Colonic mucosa (tissue), 4 donors: Measurements from ENCODE around the gene DEDD. TPM values are rescaled to one million over a fixed set of nuclear protein-coding genes. Genes with fewer than 3 reads are reported as not detected.

Experiments used
- DNase-seq: peaks from one replicate; pipeline ENCODE4 v3.0.0-alpha.2; 2020
- H3K27ac ChIP-seq: fragments of 200-600 bp; one replicate; pipeline ENCODE4 v1.8.0; 2021
- H3K27me3 ChIP-seq: fragments of 200-600 bp; one replicate; pipeline ENCODE4 v1.8.0; 2021
- H3K36me3 ChIP-seq: fragments of 200-600 bp; one replicate; pipeline ENCODE4 v1.8.0; 2021
- H3K4me1 ChIP-seq: fragments of 200-600 bp; one replicate; pipeline ENCODE4 v1.8.0; 2021; ENCODE audit warnings: mild to moderate bottlenecking
- H3K4me3 ChIP-seq: fragments of 200-600 bp; one replicate; pipeline ENCODE4 v1.8.0; 2021
- H3K9ac ChIP-seq, 2 donors: one replicate each; pipeline ENCODE4 v1.7.0; 2013; ENCODE audit warnings: control low read depth in 2 of 2, low read depth in 2 of 2, low read length in 2 of 2
- H3K9me3 ChIP-seq: fragments of 200-600 bp; one replicate; pipeline ENCODE4 v1.8.0; 2021
- CTCF ChIP-seq: fragments of 200-600 bp; IDR thresholded peaks from one replicate; pipeline ENCODE4 v1.8.0; 2022; ENCODE audit warnings: antibody characterized with exemption, mild to moderate bottlenecking
- intact Hi-C: fragments of 100-400 bp; cut with DNase I; formaldehyde crosslinking; loops from one replicate; pipeline ENCODE4 v1.14.1; 2022
- total RNA-seq, 2 donors: library from RNA; stranded (reverse); fragmentation: NEBNext Ultra II Directional in 1 of 2; extraction: Animal tissue kit (Norgen Biotek cat#: 25700) in 1 of 2; gene quantifications; one replicate each; pipeline ENCODE4 v1.2.1, GENCODE V29; 2021
- donor health status: healthy.
- donor health status: DM: no; HTN: no; CAD: no.
- donor health status: DM: no; HTN: no; CAD: no.

Gene DEDD
- total RNA-seq, 2 donors from 2014 or later = 33.8 to 34.3 TPM

GRCh38 chr1:161091093-161091492 lies 41.4 kb downstream of the DEDD start:
- Histone ChIP-seq H3K27ac (no peak overlapping the region), H3K4me1 (no peaks in the 10 kb centered on the region), H3K9me3 (no peaks in the 10 kb centered on the region), H3K4me3 (no peak overlapping the region), H3K9ac (no peak overlapping the region), H3K36me3 (no peaks in the 10 kb centered on the region), H3K27me3 (no peaks in the 10 kb centered on the region)
- intact Hi-C loops = no loop called here
- DNase-seq = no peak
- no peak for TF ChIP-seq CTCF

- no peaks in the 10 kb centered on the region for H3K36me3 ChIP-seq
- no peak for TF ChIP-seq CTCF
- H3K4me1 ChIP-seq = no peaks in the 10 kb centered on the region
- DNase-seq = no peak
- H3K4me3 ChIP-seq = no peak overlapping the region
- intact Hi-C loops = no loop called here
- H3K27ac ChIP-seq = no peak overlapping the region
- no peaks in the 10 kb centered on the region for H3K27me3 ChIP-seq
- no peaks in the 10 kb centered on the region for H3K9me3 ChIP-seq
- H3K9ac ChIP-seq = no peak overlapping the region
These were observed 41.9 kb downstream of the DEDD start for GRCh38 chr1:161090617-161091016.

GRCh38 chr1:161089938-161090337 lies 42.5 kb downstream of the DEDD start:
- no peaks in the 10 kb centered on the region for H3K4me1 ChIP-seq
- no peaks in the 10 kb centered on the region for H3K27me3 ChIP-seq
- H3K4me3 ChIP-seq = no peak overlapping the region
- no peak for DNase-seq
- H3K27ac ChIP-seq = no peak overlapping the region
- TF ChIP-seq CTCF = no peak
- no peaks in the 10 kb centered on the region for H3K9me3 ChIP-seq
- peak overlapping the region in 1 of 2 donors; percentile 69 for H3K9ac ChIP-seq
- no peaks in the 10 kb centered on the region for H3K36me3 ChIP-seq
- intact Hi-C loops = no loop called here

- peak; percentile 83 for DNase-seq
- intact Hi-C loops = no loop called here
- TF ChIP-seq CTCF = no peak
- Histone ChIP-seq H3K27me3 (no peaks in the 10 kb centered on the region), H3K4me3 (peak within 1 kb of the TSS; percentile 18), H3K4me1 (no peaks in the 10 kb centered on the region), H3K36me3 (no peaks in the 10 kb centered on the region), H3K9me3 (no peaks in the 10 kb centered on the region), H3K9ac (peak within 1 kb of the TSS; percentile 57 to 69), H3K27ac (peak within 1 kb of the TSS; percentile 43)
These were observed 43.1 kb downstream of the DEDD start, which contains the start of gene NECTIN4 for GRCh38 chr1:161089251-161089924. NECTIN4 (minus strand) TSS chr1:161089558; CDS start chr1:161089296, 262 bp downstream.

GRCh38 chr1:161088587-161089110 lies 43.8 kb downstream of the DEDD start:
- Histone ChIP-seq H3K36me3 (no peaks in the 10 kb centered on the region), H3K4me3 (peak overlapping the region; percentile 18), H3K27me3 (no peaks in the 10 kb centered on the region), H3K9ac (peak overlapping the region; percentile 57 to 69), H3K27ac (no peak overlapping the region), H3K9me3 (no peaks in the 10 kb centered on the region), H3K4me1 (peaks cover under 1% of the 10 kb centered on the region)
- intact Hi-C loops = no loop called here
- TF ChIP-seq CTCF = no peak
- no peak for DNase-seq
